NOMO-1 treated with dmso at 0.1 percent for 144 hours (cell line): Measurements from ENCODE around the gene VPS13D.
"Not testable (repeated sequence)": the region's sequence is repeated elsewhere in the genome, so short reads cannot be mapped to it uniquely, and the experiment has no call there.

ENCODE experiments used
- DNase-seq: peaks from one replicate; lab custom pipeline; 2025; ENCODE audit not compliant: unreplicated experiment; lab: John Stamatoyannopoulos, UW

Gene VPS13D

DNA sequence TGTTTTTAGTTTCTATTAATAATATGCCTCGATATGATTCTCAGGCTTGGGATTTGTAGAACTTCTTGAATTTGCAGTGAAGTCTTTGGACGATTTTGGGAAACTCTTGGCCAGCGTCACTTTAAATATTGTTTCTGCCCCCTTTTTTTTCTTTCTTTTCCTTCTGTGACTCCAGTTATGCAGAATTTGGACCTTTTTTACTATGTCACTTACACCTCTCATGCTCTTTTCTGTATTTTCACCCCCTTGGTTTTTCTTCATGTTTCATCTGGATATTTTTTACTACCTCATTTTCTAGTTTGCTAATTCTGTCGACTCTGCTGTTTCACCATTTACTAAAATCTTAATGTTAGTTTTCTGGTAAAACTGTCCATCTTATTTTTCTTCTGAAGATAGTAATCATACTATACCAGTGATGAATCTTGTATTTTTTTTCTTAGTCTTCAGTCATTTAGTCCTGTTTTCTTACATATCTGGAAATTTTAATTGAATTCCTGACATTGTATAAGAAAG lies 214.6 kb downstream of the VPS13D start:
- no peak for DNase-seq

DNA sequence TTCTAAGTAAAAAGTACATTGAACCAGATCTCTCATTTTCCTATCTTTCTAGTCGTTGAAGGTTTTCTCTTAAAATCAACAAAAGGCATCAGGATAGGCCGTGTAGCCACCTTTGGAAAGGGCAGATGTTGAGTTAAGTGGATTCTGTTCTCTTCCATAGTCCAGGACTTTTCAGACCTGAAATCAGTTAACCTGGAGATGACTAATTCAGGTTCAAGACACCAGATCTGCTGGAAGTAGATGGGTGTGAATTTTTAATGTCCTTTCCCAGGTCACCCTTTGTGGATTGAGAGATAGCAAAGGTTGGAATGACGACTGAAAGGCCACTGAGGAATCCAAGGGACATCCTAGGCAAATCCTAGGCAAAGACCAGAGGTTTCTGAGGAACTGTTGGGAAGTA lies 215.4 kb downstream of the VPS13D start:
- no peak for DNase-seq

- no peak for DNase-seq
These were observed 216.8 kb downstream of the VPS13D start for GRCh38 chr1:12446593-12446992.

DNA sequence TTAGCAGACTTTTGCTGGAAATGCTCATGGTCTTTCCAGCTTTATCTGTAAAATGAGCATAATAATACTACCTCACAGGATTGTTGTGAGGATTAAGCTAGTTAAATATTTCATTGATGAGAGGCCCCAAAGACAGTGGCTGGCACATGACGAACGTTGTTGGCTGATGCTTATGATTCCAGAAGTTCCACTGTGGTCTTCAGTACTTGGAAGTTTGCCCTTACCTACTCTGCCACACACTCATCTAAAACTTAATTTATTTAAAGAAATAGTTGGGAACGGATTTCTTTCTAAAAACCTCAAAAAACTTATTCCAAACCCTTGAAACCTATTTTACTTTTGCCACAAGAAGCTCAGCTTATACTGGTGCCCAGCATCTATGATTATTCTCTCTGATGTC lies 217.5 kb downstream of the VPS13D start:
- DNase-seq = no peak

DNA sequence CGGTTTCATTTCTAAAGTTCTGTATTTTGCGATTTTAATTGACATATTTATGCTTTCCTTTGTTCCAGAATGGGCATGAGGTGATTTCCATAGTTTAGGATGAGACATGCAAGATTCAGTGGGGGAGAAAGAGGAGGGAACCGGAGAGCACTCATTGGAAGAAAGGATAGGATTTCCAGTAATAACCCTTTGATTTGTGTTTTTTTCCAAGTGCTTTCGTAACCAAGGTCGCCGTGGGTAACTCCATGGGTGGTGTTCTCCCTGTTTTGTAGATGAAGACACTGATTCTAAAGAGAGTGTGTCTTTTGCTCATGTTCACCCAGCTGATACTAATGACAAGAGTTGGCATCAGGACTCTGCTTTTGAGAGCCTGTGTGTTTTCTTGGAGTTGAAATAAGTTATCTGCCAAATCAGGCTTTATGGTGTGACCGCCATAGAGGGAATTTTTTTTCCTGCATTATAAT lies 218.1 kb downstream of the VPS13D start:
- no peak for DNase-seq

DNA sequence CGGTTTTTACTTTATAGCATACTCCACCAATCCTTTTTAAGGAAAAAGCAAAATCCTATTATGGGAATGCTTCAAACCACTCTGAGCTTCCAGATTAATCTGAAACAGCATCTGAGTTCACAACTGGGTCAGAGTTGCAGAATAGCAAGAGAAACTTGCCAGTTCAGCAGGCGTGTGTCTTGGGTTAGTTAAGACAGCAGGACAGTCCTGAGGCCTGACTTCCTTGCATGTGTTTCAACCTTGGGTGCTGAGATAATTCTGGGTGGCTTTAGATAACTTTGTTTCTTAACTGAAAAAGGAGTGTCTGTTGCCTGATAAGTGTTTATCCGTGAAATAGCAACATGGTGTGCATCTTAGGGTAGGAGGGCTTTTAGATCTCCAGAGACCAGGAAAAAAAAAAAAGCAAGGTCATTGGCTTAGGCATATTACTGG lies 218.9 kb downstream of the VPS13D start:
- DNase-seq = no peak

- no peak for DNase-seq
These were observed 220.4 kb downstream of the VPS13D start for GRCh38 chr1:12450090-12450755.

DNA sequence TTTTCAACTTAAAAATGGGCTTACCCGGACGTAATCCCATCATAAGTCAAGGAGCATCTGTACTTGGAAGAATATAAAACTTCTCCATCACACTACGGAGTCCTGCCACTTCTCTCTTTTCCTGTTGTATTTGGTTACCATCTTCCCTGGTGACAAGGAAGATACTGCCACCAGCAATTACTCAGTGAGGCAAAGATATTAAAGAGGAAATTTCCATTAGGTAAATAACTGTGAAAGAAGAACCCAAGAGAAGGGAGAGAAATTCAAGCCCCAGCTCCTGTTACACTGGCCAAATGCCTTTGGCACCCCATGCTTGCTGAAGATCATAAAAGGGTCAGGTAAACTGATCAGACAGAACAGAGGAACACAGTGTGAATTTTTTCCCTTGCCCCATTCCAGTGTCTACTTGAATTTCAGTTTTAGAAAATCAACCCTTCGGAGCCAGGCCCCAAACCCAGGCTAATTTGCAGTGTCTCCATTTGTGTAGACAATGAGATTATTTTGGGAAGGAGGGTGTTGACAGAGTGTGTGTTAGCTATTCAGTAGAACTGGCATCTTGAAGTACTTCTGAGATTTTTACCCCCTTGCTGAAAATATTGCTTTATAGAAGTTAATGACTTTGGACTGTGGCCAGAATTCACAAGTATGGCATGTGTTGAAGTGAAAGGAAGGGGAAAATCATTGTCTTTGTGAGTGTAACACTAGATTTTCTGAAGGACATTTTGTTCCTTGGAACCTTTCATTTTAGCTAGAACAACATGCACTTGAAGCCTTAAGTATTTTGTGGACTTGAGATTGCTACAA lies 221.1 kb downstream of the VPS13D start:
- no peak for DNase-seq

- no peak for DNase-seq
These were observed 221.7 kb downstream of the VPS13D start for GRCh38 chr1:12451560-12451900.

DNA sequence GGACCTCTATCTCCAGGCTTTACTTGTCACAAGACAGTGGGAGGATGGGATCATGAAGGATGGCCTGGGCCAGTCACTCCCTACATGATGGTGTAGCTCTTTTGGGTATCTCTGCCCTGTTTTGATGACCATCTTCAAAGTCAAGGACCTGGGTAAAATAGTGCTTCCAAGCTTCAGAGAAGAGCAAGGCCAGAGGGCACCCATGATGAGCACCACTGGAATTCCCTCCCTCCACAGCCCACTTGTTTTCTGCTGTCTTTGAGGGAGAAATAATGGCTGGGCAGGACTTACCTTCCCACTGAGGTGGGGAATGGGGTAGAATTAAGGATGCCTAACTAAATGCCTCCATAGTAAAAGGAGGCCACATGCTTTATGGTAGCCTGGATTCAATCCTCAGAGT lies 222.4 kb downstream of the VPS13D start:
- DNase-seq = no peak

DNA sequence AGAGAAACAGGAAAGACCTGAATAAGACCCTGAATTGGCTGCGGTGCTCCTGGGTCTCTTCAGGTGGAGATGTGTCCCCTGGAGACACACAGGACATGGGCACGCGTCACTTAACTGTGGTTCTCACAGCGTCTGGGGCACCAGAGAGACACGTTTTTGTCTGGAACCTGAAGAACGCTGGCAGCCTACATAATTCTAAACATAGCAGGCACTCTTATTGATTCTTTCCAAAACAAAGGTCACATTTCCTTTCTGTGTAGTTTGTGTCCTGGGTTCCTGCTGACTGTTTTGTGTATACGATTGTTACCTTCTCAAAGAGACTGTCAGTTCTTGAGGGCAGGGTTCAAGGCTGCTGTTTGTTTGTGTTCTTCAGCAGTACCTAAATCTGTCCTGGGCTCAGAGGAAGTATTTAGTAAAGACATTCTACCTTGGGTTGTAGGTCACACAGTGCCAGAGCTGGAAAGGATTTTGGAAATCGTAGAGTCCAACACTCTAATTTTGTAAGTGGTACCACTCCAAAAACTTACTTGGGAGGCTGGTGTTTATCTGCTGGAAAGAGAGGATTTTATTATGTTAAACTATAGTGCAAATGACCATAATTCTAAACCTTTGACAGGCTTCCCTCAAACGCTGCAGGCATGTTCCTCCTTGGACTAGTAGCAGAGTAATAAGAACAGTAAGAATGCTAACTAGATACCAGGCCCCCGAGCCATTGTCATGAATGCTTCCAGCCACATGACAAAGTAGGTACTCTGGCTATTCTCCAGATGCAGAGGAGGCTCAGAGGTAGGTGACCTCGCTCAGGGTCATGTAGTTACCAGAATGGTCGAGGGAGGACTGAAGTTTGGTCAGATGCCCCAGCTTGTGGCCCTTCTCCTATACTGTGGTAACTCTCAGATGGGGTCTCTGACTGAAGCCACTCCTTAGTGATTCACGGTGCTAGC lies 223.8 kb downstream of the VPS13D start:
- no peak for DNase-seq

GRCh38 chr1:12454406-12455391 lies 224.9 kb downstream of the VPS13D start:
- DNase-seq = no peak

GRCh38 chr1:12456081-12456480 lies 226.3 kb downstream of the VPS13D start:
- not testable (repeated sequence) for DNase-seq

- no peak for DNase-seq
These were observed 227.1 kb downstream of the VPS13D start for GRCh38 chr1:12456979-12457378.

DNA sequence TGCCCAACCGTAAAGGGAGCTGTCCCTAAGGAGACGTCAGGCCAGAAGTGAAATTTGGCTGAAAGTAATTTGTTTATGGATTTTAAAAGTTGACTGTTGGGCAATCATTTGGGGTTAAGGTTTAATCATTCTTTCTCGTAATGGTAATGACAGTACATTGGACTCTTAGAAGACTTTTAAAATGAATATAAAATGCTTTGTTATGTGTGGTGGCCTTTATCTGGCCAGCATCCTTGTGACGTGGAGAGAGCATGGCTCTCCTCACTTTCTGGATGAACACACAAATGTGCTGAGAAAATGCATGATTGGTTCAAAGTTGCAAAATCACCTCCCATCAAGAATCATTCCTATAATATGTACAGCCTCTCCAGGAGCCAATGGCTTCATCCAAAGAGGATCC lies 227.9 kb downstream of the VPS13D start:
- DNase-seq = no peak

DNA sequence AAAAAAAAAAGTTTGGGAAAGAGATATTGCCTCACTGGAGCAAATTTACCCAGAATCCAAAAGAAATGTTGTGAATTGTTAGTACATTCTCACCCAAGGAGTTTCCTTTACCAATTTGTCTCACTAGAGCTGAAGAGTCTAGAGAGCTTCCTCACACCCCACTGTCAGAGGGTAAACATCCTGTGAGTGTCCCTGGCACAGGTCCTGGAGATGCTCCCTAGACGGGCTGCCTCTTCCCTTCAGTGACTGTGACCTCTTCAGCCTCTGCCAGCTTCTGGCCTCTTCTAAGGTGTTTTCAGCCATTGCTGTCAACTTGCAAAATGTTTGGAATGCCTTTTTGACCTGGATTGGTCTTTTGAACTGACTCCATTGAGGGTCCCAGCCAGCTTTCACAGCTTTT lies 228.7 kb downstream of the VPS13D start:
- no peak for DNase-seq

- DNase-seq = no peak
These were observed 230.3 kb downstream of the VPS13D start for GRCh38 chr1:12460121-12460520.

- no peak for DNase-seq
These were observed 231.2 kb downstream of the VPS13D start for GRCh38 chr1:12460911-12461621.

DNA sequence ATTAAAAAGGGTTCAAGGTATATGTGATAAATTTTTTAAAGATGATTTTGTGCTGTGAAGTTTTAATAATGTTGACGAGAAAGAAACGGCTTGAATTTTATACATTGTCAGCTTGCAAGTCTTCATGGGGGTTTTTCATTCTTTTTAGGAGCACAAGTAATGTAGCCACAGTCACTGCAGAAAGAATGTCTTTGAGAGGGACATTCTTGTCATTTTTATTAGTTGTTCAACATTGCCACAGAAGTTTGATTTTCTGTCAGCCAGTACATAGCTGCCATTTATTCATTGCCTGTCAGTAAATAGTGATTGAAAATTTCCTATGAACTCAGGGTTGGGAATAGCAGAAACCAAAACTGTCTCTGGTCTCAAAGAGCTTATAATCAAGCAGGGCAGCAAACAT lies 231.9 kb downstream of the VPS13D start:
- DNase-seq = no peak
